Measurements from ENCODE around the gene CLEC3B.

GRCh38 chr3:44999782-45000181, 26.3 kb upstream of the CLEC3B start:
- no peak for TF ChIP-seq CTCF (IDR thresholded peaks at IDR 0.05)
- TF ChIP-seq REST (IDR thresholded peaks at IDR 0.05; ENCODE audit: insufficient read depth in 1 of 2, low read depth in 2 of 2, low read length in 1 of 2): no peak
- no peak for TF ChIP-seq SIN3A (IDR thresholded peaks at IDR 0.05; ENCODE audit: borderline replicate concordance, insufficient read depth, low read depth, low read length)
- no peak for TF ChIP-seq POLR2AphosphoS5 (IDR thresholded peaks at IDR 0.05; ENCODE audit: low read depth, low read length)
- no peak for TF ChIP-seq TCF7L2 (IDR thresholded peaks at IDR 0.05; ENCODE audit: low read depth, low read length)

All from Panc1 (cell line).